SK-N-SH treated with all-trans-retinoic acid at 6 μM for 48 hours (cell line): ENCODE results near the gene PLCH2.

Source experiments
- ATAC-seq: fragments of 200-7000 bp; cut with Tn5 transposase; 3 replicates; pipeline ENCODE4 v1.9.1; 2020; ENCODE audit warnings: mild to moderate bottlenecking, moderate library complexity
- ARNTL ChIP-seq: fragments of 450-650 bp; formaldehyde crosslinking; IDR thresholded peaks from 2 replicates; pipeline ENCODE4 v1.5.0; 2020; ENCODE audit warnings: low read depth, mild to moderate bottlenecking, moderate library complexity, borderline replicate concordance
- BACH2 ChIP-seq: fragments of 250-450 bp; sonication (Bioruptor Pico); IDR thresholded peaks from 2 replicates; pipeline ENCODE4 v1.9.0; 2021; ENCODE audit warnings: mild to moderate bottlenecking, borderline replicate concordance
- CSDC2 ChIP-seq: fragments of 250-450 bp; sonication (Bioruptor Pico); IDR thresholded peaks from 2 replicates; pipeline ENCODE4 v1.5.0; 2020; ENCODE audit warnings: mild to moderate bottlenecking, moderate library complexity
- ESRRG ChIP-seq: fragments of 250-450 bp; sonication (Bioruptor Pico); IDR thresholded peaks from 2 replicates; pipeline ENCODE4 v1.6.1; 2021; ENCODE audit warnings: mild to moderate bottlenecking
- ISL1 ChIP-seq: fragments of 250-450 bp; sonication (Bioruptor Pico); IDR thresholded peaks from 2 replicates; pipeline ENCODE4 v2.1.2; 2022; ENCODE audit warnings: mild to moderate bottlenecking, moderate library complexity
- OSR1 ChIP-seq: fragments of 250-450 bp; sonication (Bioruptor Pico); IDR thresholded peaks from 2 replicates; pipeline ENCODE4 v1.8.0; 2022; ENCODE audit warnings: moderate library complexity, mild to moderate bottlenecking, inconsistent platforms
- PPARA ChIP-seq: fragments of 250-450 bp; sonication (Bioruptor Pico); IDR thresholded peaks from 2 replicates; pipeline ENCODE4 v1.5.0; 2020; ENCODE audit warnings: mild to moderate bottlenecking, borderline replicate concordance
- RARB ChIP-seq: fragments of 250-450 bp; sonication (Bioruptor Pico); IDR thresholded peaks from 2 replicates; pipeline ENCODE4 v1.8.0; 2021; ENCODE audit warnings: mild to moderate bottlenecking, moderate library complexity
- SNAI2 ChIP-seq: fragments of 250-450 bp; sonication (Bioruptor Pico); IDR thresholded peaks from 2 replicates; pipeline ENCODE4 v1.5.0; 2020; ENCODE audit warnings: mild to moderate bottlenecking, moderate library complexity
- TCF4 ChIP-seq: fragments of 250-450 bp; sonication (Bioruptor Pico); IDR thresholded peaks from 2 replicates; pipeline ENCODE4 v1.8.0; 2021; ENCODE audit warnings: mild to moderate bottlenecking, moderate library complexity, borderline replicate concordance
- TOX ChIP-seq: fragments of 250-450 bp; sonication (Bioruptor Pico); IDR thresholded peaks from 2 replicates; pipeline ENCODE4 v1.8.0; 2021; ENCODE audit warnings: mild to moderate bottlenecking, moderate library complexity, borderline replicate concordance
- ZC3H10 ChIP-seq: fragments of 250-450 bp; sonication (Bioruptor Pico); IDR thresholded peaks from 2 replicates; pipeline ENCODE4 v1.5.1; 2021; ENCODE audit warnings: mild to moderate bottlenecking, moderate library complexity
- ZFP3 ChIP-seq: fragments of 250-450 bp; sonication (Bioruptor Pico); IDR thresholded peaks from 2 replicates; pipeline ENCODE4 v1.5.0; 2020; ENCODE audit warnings: mild to moderate bottlenecking, moderate library complexity
- ZNF565 ChIP-seq: fragments of 450-650 bp; formaldehyde crosslinking; conservative IDR thresholded peaks from 2 replicates; pipeline ENCODE4 v1.5.0; 2020; ENCODE audit warnings: low read depth, mild to moderate bottlenecking, moderate library complexity
- ZNF70 ChIP-seq: fragments of 450-650 bp; formaldehyde crosslinking; IDR thresholded peaks from 2 replicates; pipeline ENCODE4 v1.5.0; 2020; ENCODE audit warnings: mild to moderate bottlenecking, moderate library complexity
- TF ChIP-seq, protein P1 (sequence below): fragments of 250-450 bp; sonication (Bioruptor Pico); IDR thresholded peaks from 2 replicates; pipeline ENCODE4 v1.5.0; 2020; ENCODE audit warnings: mild to moderate bottlenecking, moderate library complexity
- TF ChIP-seq, protein P2 (sequence below): fragments of 250-450 bp; sonication (Bioruptor Pico); IDR thresholded peaks from 2 replicates; pipeline ENCODE4 v1.8.0; 2020; ENCODE audit warnings: mild to moderate bottlenecking, moderate library complexity, borderline replicate concordance
- TF ChIP-seq, protein P3 (sequence below): fragments of 250-450 bp; sonication (Bioruptor Pico); IDR thresholded peaks from 2 replicates; pipeline ENCODE4 v1.8.0; 2021; ENCODE audit warnings: low read depth, mild to moderate bottlenecking, moderate library complexity, borderline replicate concordance

Gene PLCH2

DNA sequence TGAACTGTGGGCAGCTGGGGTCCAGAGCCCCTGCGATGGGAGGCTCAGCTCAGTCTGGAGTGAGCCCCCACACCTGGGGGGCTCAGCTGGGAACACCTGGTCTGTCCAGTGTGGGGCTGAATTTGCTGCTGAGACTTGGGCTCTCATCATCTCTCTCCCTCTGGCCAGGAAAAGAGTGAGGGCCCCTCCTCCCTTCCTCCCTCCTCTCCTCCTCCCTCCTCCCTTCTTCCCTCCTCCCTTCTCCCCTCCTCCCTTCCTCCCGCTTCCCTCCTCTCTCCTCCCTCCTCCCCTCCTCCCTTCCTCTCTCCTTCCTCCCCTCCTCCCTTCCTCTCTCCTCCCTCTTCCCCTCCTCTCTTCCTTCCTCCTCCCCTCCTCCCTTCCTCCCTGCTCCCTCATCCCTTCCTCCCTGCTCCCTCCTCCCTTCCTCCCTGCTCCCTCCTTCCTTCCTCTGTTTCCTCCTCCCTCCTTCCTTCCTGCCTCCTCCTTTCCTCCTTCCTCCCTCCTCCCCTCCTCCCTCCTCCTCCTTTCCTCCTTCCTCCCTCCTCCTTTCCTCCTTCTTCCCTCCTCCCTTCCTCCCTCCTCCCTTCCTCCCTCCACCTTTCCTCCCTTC, 40.2 kb upstream of the PLCH2 start:
- no peak for ATAC-seq
- TF ChIP-seq ZFP3, result no peak
- TF ChIP-seq, protein P1, sequence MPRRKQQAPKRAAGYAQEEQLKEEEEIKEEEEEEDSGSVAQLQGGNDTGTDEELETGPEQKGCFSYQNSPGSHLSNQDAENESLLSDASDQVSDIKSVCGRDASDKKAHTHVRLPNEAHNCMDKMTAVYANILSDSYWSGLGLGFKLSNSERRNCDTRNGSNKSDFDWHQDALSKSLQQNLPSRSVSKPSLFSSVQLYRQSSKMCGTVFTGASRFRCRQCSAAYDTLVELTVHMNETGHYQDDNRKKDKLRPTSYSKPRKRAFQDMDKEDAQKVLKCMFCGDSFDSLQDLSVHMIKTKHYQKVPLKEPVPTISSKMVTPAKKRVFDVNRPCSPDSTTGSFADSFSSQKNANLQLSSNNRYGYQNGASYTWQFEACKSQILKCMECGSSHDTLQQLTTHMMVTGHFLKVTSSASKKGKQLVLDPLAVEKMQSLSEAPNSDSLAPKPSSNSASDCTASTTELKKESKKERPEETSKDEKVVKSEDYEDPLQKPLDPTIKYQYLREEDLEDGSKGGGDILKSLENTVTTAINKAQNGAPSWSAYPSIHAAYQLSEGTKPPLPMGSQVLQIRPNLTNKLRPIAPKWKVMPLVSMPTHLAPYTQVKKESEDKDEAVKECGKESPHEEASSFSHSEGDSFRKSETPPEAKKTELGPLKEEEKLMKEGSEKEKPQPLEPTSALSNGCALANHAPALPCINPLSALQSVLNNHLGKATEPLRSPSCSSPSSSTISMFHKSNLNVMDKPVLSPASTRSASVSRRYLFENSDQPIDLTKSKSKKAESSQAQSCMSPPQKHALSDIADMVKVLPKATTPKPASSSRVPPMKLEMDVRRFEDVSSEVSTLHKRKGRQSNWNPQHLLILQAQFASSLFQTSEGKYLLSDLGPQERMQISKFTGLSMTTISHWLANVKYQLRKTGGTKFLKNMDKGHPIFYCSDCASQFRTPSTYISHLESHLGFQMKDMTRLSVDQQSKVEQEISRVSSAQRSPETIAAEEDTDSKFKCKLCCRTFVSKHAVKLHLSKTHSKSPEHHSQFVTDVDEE (CRISPR knock-in tag), result no peak
- TF ChIP-seq, protein P2, sequence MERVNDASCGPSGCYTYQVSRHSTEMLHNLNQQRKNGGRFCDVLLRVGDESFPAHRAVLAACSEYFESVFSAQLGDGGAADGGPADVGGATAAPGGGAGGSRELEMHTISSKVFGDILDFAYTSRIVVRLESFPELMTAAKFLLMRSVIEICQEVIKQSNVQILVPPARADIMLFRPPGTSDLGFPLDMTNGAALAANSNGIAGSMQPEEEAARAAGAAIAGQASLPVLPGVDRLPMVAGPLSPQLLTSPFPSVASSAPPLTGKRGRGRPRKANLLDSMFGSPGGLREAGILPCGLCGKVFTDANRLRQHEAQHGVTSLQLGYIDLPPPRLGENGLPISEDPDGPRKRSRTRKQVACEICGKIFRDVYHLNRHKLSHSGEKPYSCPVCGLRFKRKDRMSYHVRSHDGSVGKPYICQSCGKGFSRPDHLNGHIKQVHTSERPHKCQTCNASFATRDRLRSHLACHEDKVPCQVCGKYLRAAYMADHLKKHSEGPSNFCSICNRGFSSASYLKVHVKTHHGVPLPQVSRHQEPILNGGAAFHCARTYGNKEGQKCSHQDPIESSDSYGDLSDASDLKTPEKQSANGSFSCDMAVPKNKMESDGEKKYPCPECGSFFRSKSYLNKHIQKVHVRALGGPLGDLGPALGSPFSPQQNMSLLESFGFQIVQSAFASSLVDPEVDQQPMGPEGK (CRISPR knock-in tag), result no peak
- TF ChIP-seq ZNF565 (CRISPR knock-in tag), result no peak
- TF ChIP-seq ZNF70 (CRISPR knock-in tag), result no peak
- TF ChIP-seq TOX, result no peak
- TF ChIP-seq RARB (CRISPR knock-in tag), result no peak
- TF ChIP-seq, protein P3, sequence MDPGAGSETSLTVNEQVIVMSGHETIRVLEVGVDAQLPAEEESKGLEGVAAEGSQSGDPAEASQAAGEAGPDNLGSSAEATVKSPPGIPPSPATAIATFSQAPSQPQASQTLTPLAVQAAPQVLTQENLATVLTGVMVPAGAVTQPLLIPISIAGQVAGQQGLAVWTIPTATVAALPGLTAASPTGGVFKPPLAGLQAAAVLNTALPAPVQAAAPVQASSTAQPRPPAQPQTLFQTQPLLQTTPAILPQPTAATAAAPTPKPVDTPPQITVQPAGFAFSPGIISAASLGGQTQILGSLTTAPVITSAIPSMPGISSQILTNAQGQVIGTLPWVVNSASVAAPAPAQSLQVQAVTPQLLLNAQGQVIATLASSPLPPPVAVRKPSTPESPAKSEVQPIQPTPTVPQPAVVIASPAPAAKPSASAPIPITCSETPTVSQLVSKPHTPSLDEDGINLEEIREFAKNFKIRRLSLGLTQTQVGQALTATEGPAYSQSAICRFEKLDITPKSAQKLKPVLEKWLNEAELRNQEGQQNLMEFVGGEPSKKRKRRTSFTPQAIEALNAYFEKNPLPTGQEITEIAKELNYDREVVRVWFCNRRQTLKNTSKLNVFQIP (CRISPR knock-in tag), result no peak
- no peak for TF ChIP-seq SNAI2 (CRISPR knock-in tag)
- TF ChIP-seq ISL1 (CRISPR knock-in tag), result no peak
- no peak for TF ChIP-seq PPARA
- no peak for TF ChIP-seq ZC3H10
- TF ChIP-seq ARNTL (CRISPR knock-in tag), result no peak
- TF ChIP-seq ESRRG, result no peak
- no peak for TF ChIP-seq OSR1

DNA sequence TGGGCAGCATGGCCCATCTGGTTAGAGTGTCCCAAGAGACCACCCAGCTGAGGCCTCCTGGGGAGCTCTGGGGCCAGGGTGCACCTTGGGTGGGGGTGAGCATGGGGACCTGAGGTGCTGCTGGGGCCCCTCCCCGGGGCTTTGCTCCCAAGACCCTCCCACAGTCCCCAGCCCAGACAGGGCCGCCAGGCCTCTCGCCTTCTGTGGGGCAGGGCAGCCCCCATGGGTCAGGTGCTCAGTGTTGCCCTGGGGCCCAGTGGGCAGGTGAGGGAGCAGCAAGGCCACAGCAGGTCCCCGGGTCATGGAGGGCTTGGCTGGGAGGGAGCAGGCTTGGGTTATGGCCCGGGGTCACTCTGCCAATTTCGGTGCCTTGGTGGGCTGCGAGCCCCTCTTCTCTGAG, 39.2 kb upstream of the PLCH2 start:
- ATAC-seq, result no peak
- TF ChIP-seq, protein P1 (CRISPR knock-in tag), result no peak
- TF ChIP-seq CSDC2 (CRISPR knock-in tag) (no peak), ARNTL (CRISPR knock-in tag) (no peak), OSR1 (no peak), ISL1 (CRISPR knock-in tag) (no peak), TCF4 (no peak)
- TF ChIP-seq, protein P2 (CRISPR knock-in tag), result no peak
- TF ChIP-seq, all 23 proteins: peak for 0

DNA sequence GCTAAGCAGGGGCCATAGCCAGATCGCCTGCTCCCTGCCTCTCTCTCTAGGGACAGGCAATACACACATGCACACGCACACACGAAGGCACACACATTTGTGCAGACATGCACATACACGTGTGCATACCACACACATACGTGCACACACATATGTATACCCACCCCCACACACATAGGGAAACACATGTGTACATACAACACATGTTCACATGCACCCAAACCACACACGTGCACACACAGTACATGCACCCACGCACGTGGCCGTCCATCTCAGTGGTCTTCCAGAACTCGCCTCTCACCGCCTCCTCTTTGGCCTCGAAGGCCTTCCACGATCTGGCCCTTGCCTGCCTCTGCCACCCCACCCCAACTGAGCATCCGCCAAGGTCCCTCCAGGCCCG, 38.5 kb upstream of the PLCH2 start:
- ATAC-seq, result no peak
- TF ChIP-seq ZNF565 (CRISPR knock-in tag), result no peak
- no peak for TF ChIP-seq BACH2 (CRISPR knock-in tag)
- TF ChIP-seq CSDC2 (CRISPR knock-in tag), result no peak
